AG10803 (cell line): ENCODE measurements around the gene MAPKAP1.
A peak's percentile ranks its signal among the peaks of the same experiment; 100 is the strongest.

Experiments
- DNase-seq: peaks from one replicate; pipeline ENCODE4 v3.0.0; 2010; ENCODE audit warnings: low read depth
- H3K4me3 ChIP-seq: 2 replicates; pipeline ENCODE4 v1.5.1; 2011; ENCODE audit warnings: mild to moderate bottlenecking, low read length, control low read depth
- CTCF ChIP-seq: conservative IDR thresholded peaks from 2 replicates; pipeline ENCODE4 v1.5.1; 2011; ENCODE audit warnings: mild to moderate bottlenecking, low read length, control low read depth, inconsistent platforms

The MAPKAP1 gene

GRCh38 chr9:125432715-125433385 lies 274.2 kb downstream of the MAPKAP1 start:
- TF ChIP-seq CTCF: no peak
- H3K4me3 ChIP-seq: no peak overlapping the region
- no peak for DNase-seq

DNA sequence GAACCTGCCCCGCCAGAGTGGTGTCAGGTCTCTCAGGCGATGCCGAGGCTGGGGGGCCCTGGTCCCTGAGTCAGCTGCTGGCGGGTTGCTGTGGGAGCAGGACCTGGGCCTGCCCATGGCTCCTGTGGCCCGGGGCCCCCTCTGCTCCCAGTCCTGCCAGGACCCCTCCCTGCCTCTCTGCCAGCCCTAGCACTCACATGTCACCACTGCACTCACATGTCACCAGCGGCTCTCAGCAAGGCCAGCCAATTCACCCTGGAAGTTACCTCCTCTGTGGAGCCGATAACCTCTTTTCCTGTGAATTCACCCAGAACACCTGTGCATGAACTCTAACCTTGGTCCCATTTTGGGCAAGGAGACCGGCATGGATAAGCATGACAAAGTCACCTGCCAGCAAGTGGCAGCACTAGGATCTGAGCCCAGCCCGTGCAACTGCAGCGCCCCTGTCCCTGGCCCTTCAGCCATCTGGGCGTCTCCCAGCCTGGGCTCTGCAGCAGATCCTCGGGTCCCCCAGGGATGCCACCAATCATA lies 275.2 kb downstream of the MAPKAP1 start:
- DNase-seq: no peak
- no peak overlapping the region for H3K4me3 ChIP-seq
- no peak for TF ChIP-seq CTCF

- no peak overlapping the region for H3K4me3 ChIP-seq
- no peak for TF ChIP-seq CTCF
- DNase-seq: no peak
These were observed 276.0 kb downstream of the MAPKAP1 start for GRCh38 chr9:125431012-125431305.

GRCh38 chr9:125430161-125431011 lies 276.6 kb downstream of the MAPKAP1 start:
- no peak for DNase-seq
- H3K4me3 ChIP-seq: no peak overlapping the region
- no peak for TF ChIP-seq CTCF

GRCh38 chr9:125429476-125430160 lies 277.4 kb downstream of the MAPKAP1 start:
- H3K4me3 ChIP-seq: no peak overlapping the region
- no peak for TF ChIP-seq CTCF
- no peak for DNase-seq

- TF ChIP-seq CTCF: no peak
- H3K4me3 ChIP-seq: no peak overlapping the region
- DNase-seq: peak; percentile 25
These were observed 278.0 kb downstream of the MAPKAP1 start for GRCh38 chr9:125428902-125429467.
